ENCODE measurements around the gene TFDP1. TPM values are rescaled to one million over a fixed set of nuclear protein-coding genes. Genes with fewer than 3 reads are reported as not detected.

TFDP1 gene
- polyA plus RNA-seq, 2 donors: 24.2 to 50.3 TPM

GRCh38 chr13:113548778-113549621 is 35.6 kb upstream of the TFDP1 start:
- Histone ChIP-seq H3K4me1 (ENCODE audit: control insufficient read depth in 2 of 2, insufficient read depth in 2 of 2, low read length in 1 of 2) (peaks cover 3 to 8% of the 10 kb centered on the region in 2 donors), H3K4me3 (ENCODE audit: low read depth in 1 of 2, low read length in 2 of 2) (no peak overlapping the region)

GRCh38 chr13:113550453-113550852 is 34.1 kb upstream of the TFDP1 start:
- Histone ChIP-seq H3K27me3 (ENCODE audit: control insufficient read depth in 1 of 2, insufficient read depth in 2 of 2, low read length in 2 of 2) (no peaks in the 10 kb centered on the region), H3K36me3 (ENCODE audit: control insufficient read depth in 2 of 2, insufficient read depth in 2 of 2, low read length in 1 of 2) (peaks cover 0 to 32% of the 10 kb centered on the region in 2 donors), H3K4me1 (ENCODE audit: control insufficient read depth in 2 of 2, insufficient read depth in 2 of 2, low read length in 1 of 2) (peaks cover 2 to 5% of the 10 kb centered on the region in 2 donors), H3K27ac (ENCODE audit: low read depth in 2 of 2, low read length in 1 of 2) (no peak overlapping the region), H3K9me3 (ENCODE audit: control insufficient read depth in 2 of 2, insufficient read depth in 1 of 2, low read depth in 1 of 2, low read length in 1 of 2) (no peaks in the 10 kb centered on the region), H3K4me3 (ENCODE audit: low read depth in 1 of 2, low read length in 2 of 2) (no peak overlapping the region)
- 89 to 90% methylated on average over 9 of the region's 9 CpGs for WGBS, 2 donors

More at GRCh38 chr13:113548778-113549621, 35.6 kb upstream of the TFDP1 start:
- no peaks in the 10 kb centered on the region for H3K27me3 ChIP-seq (ENCODE audit: control insufficient read depth in 1 of 2, insufficient read depth in 2 of 2, low read length in 2 of 2)
- no peak overlapping the region for H3K27ac ChIP-seq (ENCODE audit: low read depth in 2 of 2, low read length in 1 of 2)
- WGBS, 2 donors: 88 to 91% methylated on average over 25 of the region's 25 CpGs
- H3K9me3 ChIP-seq (ENCODE audit: control insufficient read depth in 2 of 2, insufficient read depth in 1 of 2, low read depth in 1 of 2, low read length in 1 of 2): no peaks in the 10 kb centered on the region
- peaks cover 0 to 35% of the 10 kb centered on the region in 2 donors for H3K36me3 ChIP-seq (ENCODE audit: control insufficient read depth in 2 of 2, insufficient read depth in 2 of 2, low read length in 1 of 2)

- WGBS, 2 donors: 82 to 87% methylated on average over 16 of the region's 16 CpGs
- Histone ChIP-seq H3K36me3 (ENCODE audit: control insufficient read depth in 2 of 2, insufficient read depth in 2 of 2, low read length in 1 of 2) (peaks cover 0 to 32% of the 10 kb centered on the region in 2 donors), H3K9me3 (ENCODE audit: control insufficient read depth in 2 of 2, insufficient read depth in 1 of 2, low read depth in 1 of 2, low read length in 1 of 2) (no peaks in the 10 kb centered on the region), H3K27ac (ENCODE audit: low read depth in 2 of 2, low read length in 1 of 2) (no peak overlapping the region), H3K4me1 (ENCODE audit: control insufficient read depth in 2 of 2, insufficient read depth in 2 of 2, low read length in 1 of 2) (no peaks in the 10 kb centered on the region), H3K27me3 (ENCODE audit: control insufficient read depth in 1 of 2, insufficient read depth in 2 of 2, low read length in 2 of 2) (no peaks in the 10 kb centered on the region), H3K4me3 (ENCODE audit: low read depth in 1 of 2, low read length in 2 of 2) (no peak overlapping the region)
Measured at GRCh38 chr13:113551081-113552000, 33.2 kb upstream of the TFDP1 start.

GRCh38 chr13:113552079-113552478 is 32.5 kb upstream of the TFDP1 start:
- WGBS, 2 donors: 93% methylated on average over 11 of the region's 11 CpGs
- Histone ChIP-seq H3K36me3 (ENCODE audit: control insufficient read depth in 2 of 2, insufficient read depth in 2 of 2, low read length in 1 of 2) (peaks cover 0 to 32% of the 10 kb centered on the region in 2 donors), H3K27ac (ENCODE audit: low read depth in 2 of 2, low read length in 1 of 2) (no peak overlapping the region), H3K9me3 (ENCODE audit: control insufficient read depth in 2 of 2, insufficient read depth in 1 of 2, low read depth in 1 of 2, low read length in 1 of 2) (no peaks in the 10 kb centered on the region), H3K27me3 (ENCODE audit: control insufficient read depth in 1 of 2, insufficient read depth in 2 of 2, low read length in 2 of 2) (no peaks in the 10 kb centered on the region), H3K4me3 (ENCODE audit: low read depth in 1 of 2, low read length in 2 of 2) (no peak overlapping the region), H3K4me1 (ENCODE audit: control insufficient read depth in 2 of 2, insufficient read depth in 2 of 2, low read length in 1 of 2) (no peaks in the 10 kb centered on the region)

DNA sequence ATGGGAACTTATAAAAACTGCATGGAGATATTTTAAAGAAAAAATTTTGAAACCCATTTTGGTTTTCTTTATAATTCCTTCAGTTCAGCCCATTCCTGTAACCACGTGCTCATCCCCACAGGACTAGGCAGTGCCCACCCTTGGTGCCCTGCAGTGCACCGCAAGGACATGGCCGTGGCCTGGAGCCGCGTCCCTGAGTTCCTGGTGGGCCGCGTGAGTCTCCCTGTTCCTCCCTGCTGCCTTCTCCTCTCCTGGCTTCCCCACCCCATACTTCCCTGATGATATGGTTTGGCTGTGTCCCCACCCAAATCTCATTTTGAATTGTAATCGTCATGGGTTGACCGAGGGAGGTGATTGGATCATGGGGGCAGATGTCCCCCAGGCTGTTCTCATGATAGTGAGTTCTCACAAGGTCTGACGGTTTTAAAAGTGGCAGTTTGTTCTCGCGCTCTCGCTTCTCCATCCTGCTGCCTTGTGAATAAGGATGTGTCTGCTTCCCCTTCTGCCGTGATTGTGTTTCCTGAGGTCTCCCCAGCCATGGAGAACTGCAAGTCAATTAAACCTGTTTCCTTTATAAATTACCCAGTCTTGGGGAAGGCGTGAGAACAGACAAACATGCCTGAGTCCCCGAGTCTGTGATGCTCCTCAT is 31.6 kb upstream of the TFDP1 start:
- peaks cover 0 to 28% of the 10 kb centered on the region in 2 donors for H3K36me3 ChIP-seq (ENCODE audit: control insufficient read depth in 2 of 2, insufficient read depth in 2 of 2, low read length in 1 of 2)
- H3K9me3 ChIP-seq (ENCODE audit: control insufficient read depth in 2 of 2, insufficient read depth in 1 of 2, low read depth in 1 of 2, low read length in 1 of 2): no peaks in the 10 kb centered on the region
- no peak overlapping the region for H3K4me3 ChIP-seq (ENCODE audit: low read depth in 1 of 2, low read length in 2 of 2)
- H3K27ac ChIP-seq (ENCODE audit: low read depth in 2 of 2, low read length in 1 of 2): no peak overlapping the region
- 70 to 76% methylated on average over 16 of the region's 16 CpGs for WGBS, 2 donors
- no peaks in the 10 kb centered on the region for H3K27me3 ChIP-seq (ENCODE audit: control insufficient read depth in 1 of 2, insufficient read depth in 2 of 2, low read length in 2 of 2)
- no peaks in the 10 kb centered on the region for H3K4me1 ChIP-seq (ENCODE audit: control insufficient read depth in 2 of 2, insufficient read depth in 2 of 2, low read length in 1 of 2)

DNA sequence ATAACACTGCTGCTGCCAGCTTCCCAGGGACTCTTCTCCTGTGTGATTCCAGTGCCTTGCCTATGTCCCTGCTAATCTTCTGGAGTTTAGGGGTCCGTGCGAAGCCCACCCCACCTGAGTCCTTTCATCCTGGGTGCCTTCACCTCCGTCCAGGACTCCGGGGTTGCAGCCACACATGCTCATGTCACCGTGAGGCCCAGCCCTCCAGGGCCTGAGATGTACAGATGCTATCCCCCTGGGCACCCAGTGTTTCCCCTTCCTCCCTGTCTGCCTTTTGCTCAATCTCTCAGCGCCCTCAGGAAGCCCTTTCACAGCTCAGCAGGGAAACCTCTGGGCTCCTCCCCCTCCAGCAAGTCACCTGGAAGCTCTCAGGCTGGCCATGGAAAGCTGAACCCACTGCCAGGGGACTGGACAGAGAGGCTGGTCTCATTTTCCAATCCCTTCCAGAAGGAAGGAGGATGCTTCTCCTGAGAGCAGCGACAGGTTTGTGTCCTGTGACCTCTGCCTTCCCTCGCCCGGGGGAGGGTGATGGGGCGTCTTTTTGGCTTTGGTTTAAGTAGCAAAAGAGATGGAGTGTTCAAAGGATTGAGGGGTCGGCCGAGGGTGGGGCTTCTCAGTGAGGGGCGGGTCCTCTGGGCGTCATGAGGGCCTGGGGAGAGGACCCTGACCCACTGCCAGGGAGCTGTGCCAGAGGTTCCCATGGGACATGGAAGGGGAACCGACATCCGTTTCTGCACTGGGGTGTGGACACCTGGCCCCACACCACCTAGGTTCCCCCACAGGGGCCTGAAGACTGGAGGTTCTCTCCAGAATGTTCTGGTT is 30.8 kb upstream of the TFDP1 start:
- Histone ChIP-seq H3K27me3 (ENCODE audit: control insufficient read depth in 1 of 2, insufficient read depth in 2 of 2, low read length in 2 of 2) (no peaks in the 10 kb centered on the region), H3K36me3 (ENCODE audit: control insufficient read depth in 2 of 2, insufficient read depth in 2 of 2, low read length in 1 of 2) (peaks cover 0 to 22% of the 10 kb centered on the region in 2 donors)
- 83 to 85% methylated on average over 16 of the region's 16 CpGs for WGBS, 2 donors

DNA sequence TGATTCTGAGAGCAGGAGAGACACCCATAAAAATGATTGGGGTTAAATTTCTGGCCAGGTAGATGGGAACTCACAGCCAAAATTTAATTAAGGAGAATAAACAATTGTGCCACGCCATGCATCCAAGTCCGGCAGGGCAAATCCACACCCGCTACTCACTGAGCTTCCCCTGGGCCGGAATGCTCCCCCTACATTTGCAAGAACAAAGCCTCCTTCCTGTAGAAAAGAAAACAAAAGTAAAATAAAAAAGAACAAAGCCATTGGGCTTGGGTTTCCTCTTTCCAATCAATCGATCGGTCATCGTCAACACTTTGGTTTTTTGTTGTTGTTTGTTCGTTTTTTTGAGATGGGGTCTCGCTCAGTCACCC is 30.2 kb upstream of the TFDP1 start:
- H3K27me3 ChIP-seq (ENCODE audit: control insufficient read depth in 1 of 2, insufficient read depth in 2 of 2, low read length in 2 of 2): no peaks in the 10 kb centered on the region
- H3K36me3 ChIP-seq (ENCODE audit: control insufficient read depth in 2 of 2, insufficient read depth in 2 of 2, low read length in 1 of 2): peaks cover 0 to 16% of the 10 kb centered on the region in 2 donors
- H3K4me1 ChIP-seq (ENCODE audit: control insufficient read depth in 2 of 2, insufficient read depth in 2 of 2, low read length in 1 of 2): no peaks in the 10 kb centered on the region
- no peak overlapping the region for H3K27ac ChIP-seq (ENCODE audit: low read depth in 2 of 2, low read length in 1 of 2)
- H3K4me3 ChIP-seq (ENCODE audit: low read depth in 1 of 2, low read length in 2 of 2): no peak overlapping the region
- H3K9me3 ChIP-seq (ENCODE audit: control insufficient read depth in 2 of 2, insufficient read depth in 1 of 2, low read depth in 1 of 2, low read length in 1 of 2): no peaks in the 10 kb centered on the region
- WGBS, 2 donors: 82 to 85% methylated on average over 9 of the region's 9 CpGs

More for the DNA sequence above, 30.8 kb upstream of the TFDP1 start:
- no peaks in the 10 kb centered on the region for H3K9me3 ChIP-seq (ENCODE audit: control insufficient read depth in 2 of 2, insufficient read depth in 1 of 2, low read depth in 1 of 2, low read length in 1 of 2)
- H3K4me3 ChIP-seq (ENCODE audit: low read depth in 1 of 2, low read length in 2 of 2): no peak overlapping the region
- H3K27ac ChIP-seq (ENCODE audit: low read depth in 2 of 2, low read length in 1 of 2): no peak overlapping the region
- H3K4me1 ChIP-seq (ENCODE audit: control insufficient read depth in 2 of 2, insufficient read depth in 2 of 2, low read length in 1 of 2): no peaks in the 10 kb centered on the region

DNA sequence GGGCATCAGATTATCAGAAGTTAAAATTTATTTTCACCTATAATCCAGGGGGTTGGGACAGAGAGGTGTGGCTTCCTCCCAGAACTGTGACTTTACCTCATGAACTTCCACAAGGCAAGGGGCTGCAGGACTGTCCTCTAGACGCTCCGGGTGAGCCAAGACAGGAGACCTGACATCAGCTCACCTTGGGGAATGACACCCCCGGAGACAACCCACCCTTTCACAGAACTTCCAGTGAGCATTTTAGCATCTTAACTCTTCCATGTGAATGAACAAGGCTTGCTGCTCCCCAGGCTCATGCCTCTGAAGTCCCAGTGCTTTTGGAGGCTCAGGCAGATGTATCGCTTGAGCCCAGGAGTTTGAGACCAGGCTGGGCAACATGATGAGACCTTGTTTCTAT is 29.4 kb upstream of the TFDP1 start:
- Histone ChIP-seq H3K9me3 (ENCODE audit: control insufficient read depth in 2 of 2, insufficient read depth in 1 of 2, low read depth in 1 of 2, low read length in 1 of 2) (no peaks in the 10 kb centered on the region), H3K36me3 (ENCODE audit: control insufficient read depth in 2 of 2, insufficient read depth in 2 of 2, low read length in 1 of 2) (peaks cover 0 to 15% of the 10 kb centered on the region in 2 donors), H3K4me1 (ENCODE audit: control insufficient read depth in 2 of 2, insufficient read depth in 2 of 2, low read length in 1 of 2) (no peaks in the 10 kb centered on the region), H3K27ac (ENCODE audit: low read depth in 2 of 2, low read length in 1 of 2) (no peak overlapping the region), H3K4me3 (ENCODE audit: low read depth in 1 of 2, low read length in 2 of 2) (no peak overlapping the region), H3K27me3 (ENCODE audit: control insufficient read depth in 1 of 2, insufficient read depth in 2 of 2, low read length in 2 of 2) (no peaks in the 10 kb centered on the region)
- 83 to 97% methylated on average over 4 of the region's 4 CpGs for WGBS, 2 donors
